Left ventricle myocardium inferior (tissue), 1 donor: Measurements from ENCODE around the gene IRGC. TPM values are rescaled to one million over a fixed set of nuclear protein-coding genes. Genes with fewer than 3 reads are reported as not detected.

Experiments used
- DNase-seq: peaks from one replicate; pipeline ENCODE4 v3.0.0-alpha.2; 2020
- H3K27ac ChIP-seq: fragments of 200-600 bp; replicated peaks from 2 replicates; pipeline ENCODE4 v1.8.0; 2021
- H3K27me3 ChIP-seq: fragments of 200-600 bp; 2 replicates; pipeline ENCODE4 v1.8.0; 2021; ENCODE audit warnings: low read depth
- H3K36me3 ChIP-seq: fragments of 200-600 bp; 2 replicates; pipeline ENCODE4 v1.8.0; 2021
- H3K4me1 ChIP-seq: fragments of 200-600 bp; 2 replicates; pipeline ENCODE4 v1.8.0; 2021
- H3K4me3 ChIP-seq: fragments of 200-600 bp; 2 replicates; pipeline ENCODE4 v1.8.0; 2021; ENCODE audit warnings: mild to moderate bottlenecking, moderate library complexity
- H3K9me3 ChIP-seq: fragments of 200-600 bp; replicated peaks from 2 replicates; pipeline ENCODE4 v1.8.0; 2021
- CTCF ChIP-seq: fragments of 200-600 bp; IDR thresholded peaks from 2 replicates; pipeline ENCODE4 v1.8.0; 2021; ENCODE audit warnings: antibody characterized with exemption, mild to moderate bottlenecking, borderline replicate concordance
- intact Hi-C: fragments of 100-400 bp; cut with micrococcal nuclease; formaldehyde crosslinking; loops from one replicate; pipeline ENCODE4 v1.11.0; 2022
- total RNA-seq: library from RNA; stranded (reverse); fragmentation: NEBNext Ultra II Directional; extraction: Animal tissue kit (Norgen Biotek cat#: 25700); gene quantifications from one replicate; pipeline ENCODE4 v1.2.1, GENCODE V29; 2021
- donor health status: DM: no; HTN: yes; CAD: no; lungs with severe emphysema.

IRGC gene
- total RNA-seq, 1 donor from 2014 or later = not detected

GRCh38 chr19:43692385-43692784 lies 23.5 kb upstream of the IRGC start:
- no peak for TF ChIP-seq CTCF
- no peaks in the 10 kb centered on the region for H3K27me3 ChIP-seq
- DNase-seq = no peak
- no peak overlapping the region for H3K4me3 ChIP-seq
- H3K36me3 ChIP-seq = no peaks in the 10 kb centered on the region
- no peak overlapping the region for H3K27ac ChIP-seq
- H3K9me3 ChIP-seq = peaks cover 40% of the 10 kb centered on the region
- no peaks in the 10 kb centered on the region for H3K4me1 ChIP-seq
- intact Hi-C loops = no loop called here

GRCh38 chr19:43692877-43693276 lies 23.0 kb upstream of the IRGC start:
- H3K36me3 ChIP-seq = no peaks in the 10 kb centered on the region
- peaks cover under 1% of the 10 kb centered on the region for H3K27me3 ChIP-seq
- H3K9me3 ChIP-seq = peaks cover 40% of the 10 kb centered on the region
- no peaks in the 10 kb centered on the region for H3K4me1 ChIP-seq
- TF ChIP-seq CTCF = no peak
- no peak overlapping the region for H3K4me3 ChIP-seq
- H3K27ac ChIP-seq = no peak overlapping the region
- DNase-seq = no peak
- intact Hi-C loops = no loop called here

GRCh38 chr19:43694553-43694952 lies 21.3 kb upstream of the IRGC start:
- TF ChIP-seq CTCF = no peak
- H3K4me1 ChIP-seq = peaks cover 7% of the 10 kb centered on the region
- intact Hi-C loops = no loop called here
- no peaks in the 10 kb centered on the region for H3K36me3 ChIP-seq
- H3K27me3 ChIP-seq = peaks cover 12% of the 10 kb centered on the region
- no peak overlapping the region for H3K27ac ChIP-seq
- no peak for DNase-seq
- no peak overlapping the region for H3K4me3 ChIP-seq
- peaks cover 40% of the 10 kb centered on the region for H3K9me3 ChIP-seq

GRCh38 chr19:43695985-43696704 lies 19.7 kb upstream of the IRGC start:
- Histone ChIP-seq H3K9me3 (peaks cover 27% of the 10 kb centered on the region), H3K4me1 (peaks cover 20% of the 10 kb centered on the region), H3K27ac (no peak overlapping the region), H3K27me3 (peaks cover 26% of the 10 kb centered on the region), H3K36me3 (no peaks in the 10 kb centered on the region), H3K4me3 (no peak overlapping the region)
- intact Hi-C loops = no loop called here
- TF ChIP-seq CTCF = no peak
- DNase-seq = no peak

GRCh38 chr19:43697295-43697694 lies 18.6 kb upstream of the IRGC start:
- Histone ChIP-seq H3K4me1 (peaks cover 22% of the 10 kb centered on the region), H3K27ac (no peak overlapping the region), H3K27me3 (peaks cover 26% of the 10 kb centered on the region), H3K4me3 (no peak overlapping the region), H3K9me3 (peaks cover 15% of the 10 kb centered on the region), H3K36me3 (no peaks in the 10 kb centered on the region)
- intact Hi-C loops = no loop called here
- DNase-seq = no peak
- no peak for TF ChIP-seq CTCF
